Type B pancreatic cell (in vitro differentiated cells): ENCODE measurements around the gene POU6F2. TPM values are rescaled to one million over a fixed set of nuclear protein-coding genes. Genes with fewer than 3 reads are reported as not detected.

Experiments used
- DNase-seq: peaks from one replicate; pipeline ENCODE4 v3.0.0; 2021; ENCODE audit warnings: mixed read lengths; ENCODE audit not compliant: unreplicated experiment; ENCODE audit errors: extremely low spot score
- H3K27ac Mint-ChIP-seq: 2 replicates; pipeline ENCODE4 v1.8.0; 2021; ENCODE audit warnings: mild to moderate bottlenecking, mixed read lengths
- H3K27me3 Mint-ChIP-seq: 2 replicates; pipeline ENCODE4 v1.8.0; 2021; ENCODE audit warnings: mixed read lengths
- H3K36me3 Mint-ChIP-seq: 2 replicates; pipeline ENCODE4 v1.8.0; 2021; ENCODE audit warnings: mixed read lengths
- H3K4me1 Mint-ChIP-seq: one replicate; pipeline ENCODE4 v1.8.0; 2021; ENCODE audit warnings: mixed read lengths; ENCODE audit not compliant: unreplicated experiment
- H3K4me3 Mint-ChIP-seq: 2 replicates; pipeline ENCODE4 v1.8.0; 2021; ENCODE audit warnings: mild to moderate bottlenecking, mixed read lengths
- H3K9me3 Mint-ChIP-seq: 2 replicates; pipeline ENCODE4 v1.8.0; 2021; ENCODE audit warnings: mixed read lengths
- total RNA-seq: library from RNA; stranded (reverse); gene quantifications from 2 replicates; pipeline ENCODE4 v1.2.1, GENCODE V29; 2021; ENCODE audit warnings: low replicate concordance
- TF ChIP-seq, protein P1 (sequence below): fragments of 200-600 bp; sonication (generic); conservative IDR thresholded peaks from 2 replicates; pipeline ENCODE4 v1.5.0; 2021; ENCODE audit warnings: antibody characterized with exemption, mild to moderate bottlenecking

Gene POU6F2
- total RNA-seq, 1 donor from 2014 or later = 1.4 TPM

DNA sequence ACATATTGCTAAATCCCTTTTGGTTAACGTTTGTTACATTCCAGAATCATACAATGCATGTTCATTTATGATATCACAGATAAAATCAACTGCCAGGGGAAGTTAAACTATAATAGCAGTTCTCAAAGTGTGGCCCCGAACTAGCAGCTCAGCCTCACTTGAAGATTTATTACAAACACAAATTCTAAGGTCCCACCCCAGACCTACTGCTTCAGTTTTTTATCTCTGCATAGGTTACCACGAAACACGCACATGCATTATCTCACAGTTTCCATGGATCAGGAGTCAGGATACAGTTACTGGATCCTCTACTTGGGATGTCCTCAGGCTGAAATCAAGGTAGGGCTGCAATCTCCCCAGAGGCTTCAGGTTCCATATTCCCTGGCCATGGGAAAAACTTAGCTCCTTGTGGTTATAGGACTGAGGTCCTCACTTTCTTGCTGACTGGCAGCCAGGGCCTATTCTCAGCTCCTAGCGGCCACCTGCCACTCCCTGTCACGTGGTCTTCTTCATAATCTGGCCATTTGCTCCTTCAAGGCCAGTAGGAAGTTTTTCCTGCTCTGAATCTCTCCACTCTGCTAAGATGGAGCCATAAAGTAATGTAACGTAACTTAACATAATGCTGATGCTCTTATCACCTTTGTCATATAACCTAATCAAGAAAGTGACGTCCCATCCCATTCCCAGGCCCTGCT is 538.0 kb downstream of the POU6F2 start:
- Mint-ChIP-seq H3K4me1 (peaks cover 4% of the 10 kb centered on the region), H3K27ac (no peak overlapping the region), H3K9me3 (no peaks in the 10 kb centered on the region), H3K27me3 (peaks cover 5% of the 10 kb centered on the region), H3K4me3 (no peak overlapping the region), H3K36me3 (no peaks in the 10 kb centered on the region)
- TF ChIP-seq, protein P1, sequence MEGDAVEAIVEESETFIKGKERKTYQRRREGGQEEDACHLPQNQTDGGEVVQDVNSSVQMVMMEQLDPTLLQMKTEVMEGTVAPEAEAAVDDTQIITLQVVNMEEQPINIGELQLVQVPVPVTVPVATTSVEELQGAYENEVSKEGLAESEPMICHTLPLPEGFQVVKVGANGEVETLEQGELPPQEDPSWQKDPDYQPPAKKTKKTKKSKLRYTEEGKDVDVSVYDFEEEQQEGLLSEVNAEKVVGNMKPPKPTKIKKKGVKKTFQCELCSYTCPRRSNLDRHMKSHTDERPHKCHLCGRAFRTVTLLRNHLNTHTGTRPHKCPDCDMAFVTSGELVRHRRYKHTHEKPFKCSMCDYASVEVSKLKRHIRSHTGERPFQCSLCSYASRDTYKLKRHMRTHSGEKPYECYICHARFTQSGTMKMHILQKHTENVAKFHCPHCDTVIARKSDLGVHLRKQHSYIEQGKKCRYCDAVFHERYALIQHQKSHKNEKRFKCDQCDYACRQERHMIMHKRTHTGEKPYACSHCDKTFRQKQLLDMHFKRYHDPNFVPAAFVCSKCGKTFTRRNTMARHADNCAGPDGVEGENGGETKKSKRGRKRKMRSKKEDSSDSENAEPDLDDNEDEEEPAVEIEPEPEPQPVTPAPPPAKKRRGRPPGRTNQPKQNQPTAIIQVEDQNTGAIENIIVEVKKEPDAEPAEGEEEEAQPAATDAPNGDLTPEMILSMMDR = no peak
- no peak for DNase-seq

DNA sequence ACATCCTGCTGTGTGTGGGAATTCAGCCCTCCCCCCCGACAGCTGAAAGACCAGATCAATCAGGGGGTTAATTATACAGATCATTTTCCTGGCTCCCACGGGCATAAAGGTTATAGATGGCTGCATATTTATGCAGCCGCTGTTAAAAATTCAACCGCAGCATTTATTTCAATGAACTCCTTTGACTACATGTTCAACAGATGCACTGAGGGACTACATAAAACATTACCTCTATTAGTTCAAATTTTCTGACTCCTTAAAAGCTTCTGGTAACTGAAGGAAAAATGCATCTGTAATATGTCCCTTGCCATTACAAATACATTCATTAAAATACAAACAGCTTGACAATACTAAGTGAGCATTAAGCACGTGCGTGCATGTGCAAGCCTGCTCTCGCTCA is 538.8 kb downstream of the POU6F2 start:
- TF ChIP-seq, protein P1 = no peak
- Mint-ChIP-seq H3K36me3 (no peaks in the 10 kb centered on the region), H3K27ac (no peak overlapping the region), H3K9me3 (no peaks in the 10 kb centered on the region), H3K4me1 (peaks cover 4% of the 10 kb centered on the region), H3K27me3 (peaks cover 5% of the 10 kb centered on the region), H3K4me3 (no peak overlapping the region)
- DNase-seq = no peak

DNA sequence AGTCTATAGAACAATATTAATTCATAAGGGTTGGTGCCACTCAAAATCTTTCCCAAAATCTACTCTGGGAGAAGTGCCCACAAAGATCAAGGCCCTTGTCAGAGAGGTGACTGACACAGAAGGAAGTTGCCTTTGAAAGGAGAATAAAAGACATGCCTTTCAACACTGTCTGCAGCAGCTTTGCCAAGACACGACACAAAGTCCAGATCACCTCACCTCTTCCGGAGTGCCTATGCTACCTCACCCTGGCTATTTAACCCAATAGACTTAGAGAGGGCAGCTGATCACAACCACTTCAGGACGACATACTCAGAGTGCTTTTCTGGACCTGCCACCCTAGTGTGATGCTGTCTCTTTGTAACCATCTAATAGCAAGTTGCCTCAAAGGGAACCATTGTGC is 539.5 kb downstream of the POU6F2 start:
- H3K4me1 Mint-ChIP-seq = peaks cover 4% of the 10 kb centered on the region
- H3K36me3 Mint-ChIP-seq = no peaks in the 10 kb centered on the region
- H3K9me3 Mint-ChIP-seq = no peaks in the 10 kb centered on the region
- TF ChIP-seq, protein P1 = no peak
- no peak overlapping the region for H3K4me3 Mint-ChIP-seq
- no peak for DNase-seq
- H3K27me3 Mint-ChIP-seq = peaks cover 5% of the 10 kb centered on the region
- no peak overlapping the region for H3K27ac Mint-ChIP-seq

Other genes with a start within 250 kb of the POU6F2 start
- 91.0 and 95.5 TPM in 2 replicates for gene VPS41, start 68.7 kb upstream of the POU6F2 start, total RNA-seq